HepG2 (cell line): ENCODE data around the gene HSPA1A. TPM values are rescaled to one million over a fixed set of nuclear protein-coding genes. Genes with fewer than 3 reads are reported as not detected.

Source experiments
- ARNT2 ChIP-seq: sonication (generic); formaldehyde crosslinking; IDR thresholded peaks from 2 replicates; pipeline ENCODE4 v1.8.0; 2022; ENCODE audit warnings: mild to moderate bottlenecking, low read depth, missing genetic modification reagents, moderate library complexity
- ASH2L ChIP-seq: fragments of 300-600, 200-600 bp; sonication (generic); IDR thresholded peaks from 2 replicates; pipeline ENCODE4 v1.7.0; 2017; ENCODE audit warnings: low read depth, mild to moderate bottlenecking, moderate library complexity, mixed read lengths, low read length; ENCODE audit not compliant: insufficient read length
- EEA1 ChIP-seq: sonication (generic); formaldehyde crosslinking; IDR thresholded peaks from 2 replicates; pipeline ENCODE4 v1.5.1; 2020; ENCODE audit warnings: mild to moderate bottlenecking, missing genetic modification reagents, borderline replicate concordance
- ERF ChIP-seq: IDR thresholded peaks from 2 replicates; pipeline ENCODE4 v1.6.1; 2018; ENCODE audit warnings: missing biosample characterization, missing genetic modification reagents
- GABPB1 ChIP-seq: IDR thresholded peaks from 2 replicates; pipeline ENCODE4 v1.6.1; 2016; ENCODE audit warnings: mild to moderate bottlenecking, missing genetic modification reagents, moderate library complexity, missing compliant biosample characterization
- GFI1 ChIP-seq: sonication (generic); formaldehyde crosslinking; IDR thresholded peaks from 2 replicates; pipeline ENCODE4 v1.5.0; 2020; ENCODE audit warnings: missing genetic modification reagents, mild to moderate bottlenecking, borderline replicate concordance
- HDAC1 ChIP-seq: sonication (generic); formaldehyde crosslinking; IDR thresholded peaks from 2 replicates; pipeline ENCODE4 v1.5.1; 2020; ENCODE audit warnings: mild to moderate bottlenecking, missing genetic modification reagents
- KDM5A ChIP-seq: fragments of 200-600 bp; sonication (generic); IDR thresholded peaks from 2 replicates; pipeline ENCODE4 v1.7.0; 2018; ENCODE audit warnings: antibody characterized with exemption, mild to moderate bottlenecking, low read length, borderline replicate concordance
- KMT2A ChIP-seq: sonication (generic); formaldehyde crosslinking; IDR thresholded peaks from 2 replicates; pipeline ENCODE4 v1.4.0; 2020; ENCODE audit warnings: missing genetic modification reagents
- PLRG1 ChIP-seq: fragments of 450-650 bp; conservative IDR thresholded peaks from 2 replicates; pipeline ENCODE4 v1.6.1; 2016
- POLR2G ChIP-seq: fragments of 200-400 bp; formaldehyde crosslinking; IDR thresholded peaks from 2 replicates; pipeline ENCODE4 v1.6.1; 2018; ENCODE audit warnings: mild to moderate bottlenecking, low read depth, low read length, moderate library complexity
- RBFOX2 ChIP-seq: fragments of 200-400 bp; formaldehyde crosslinking; IDR thresholded peaks from 2 replicates; pipeline ENCODE4 v1.6.1; 2017; ENCODE audit warnings: low read depth, mild to moderate bottlenecking, low read length
- SMC3 ChIP-seq: IDR thresholded peaks from 2 replicates; pipeline ENCODE4 v1.6.1; 2011; ENCODE audit warnings: low read length, improper control_type of control experiment
- TBL1XR1 ChIP-seq: fragments of 150-350 bp; IDR thresholded peaks from 2 replicates; pipeline ENCODE4 v1.6.1; 2014; ENCODE audit warnings: borderline replicate concordance, low read length; ENCODE audit not compliant: partially characterized antibody
- TCF12 ChIP-seq, 2 experiments: fragments of 450-650 bp in 1 of 2; sonication (generic) in 1 of 2; formaldehyde crosslinking in 1 of 2; IDR thresholded peaks; 2 replicates each; pipeline versions ENCODE4 v1.6.1 to v1.8.0; 2017 to 2022; ENCODE audit warnings: antibody characterized with exemption in 1 of 2, mild to moderate bottlenecking in 1 of 2, missing genetic modification reagents in 1 of 2, moderate library complexity in 1 of 2
- ZBTB7B ChIP-seq: sonication (generic); formaldehyde crosslinking; IDR thresholded peaks from 2 replicates; pipeline ENCODE4 v1.4.0; 2020; ENCODE audit warnings: missing genetic modification reagents
- ZNF18 ChIP-seq: sonication (generic); formaldehyde crosslinking; IDR thresholded peaks from 2 replicates; pipeline ENCODE4 v1.8.0; 2022; ENCODE audit warnings: mild to moderate bottlenecking, missing genetic modification reagents; ENCODE audit not compliant: insufficient replicate concordance
- ZNF207 ChIP-seq: fragments of 450-650 bp; IDR thresholded peaks from 2 replicates; pipeline ENCODE4 v1.6.1; 2016; ENCODE audit warnings: antibody characterized with exemption, borderline replicate concordance
- ZNF280B ChIP-seq: sonication (generic); formaldehyde crosslinking; IDR thresholded peaks from 2 replicates; pipeline ENCODE4 v1.5.0; 2020; ENCODE audit warnings: missing genetic modification reagents, mild to moderate bottlenecking, borderline replicate concordance
- ZNF335 ChIP-seq: sonication (generic); formaldehyde crosslinking; IDR thresholded peaks from 2 replicates; pipeline ENCODE4 v1.4.0; 2020; ENCODE audit warnings: missing genetic modification reagents
- ZNF460 ChIP-seq: sonication (generic); formaldehyde crosslinking; IDR thresholded peaks from 2 replicates; pipeline ENCODE4 v1.5.1; 2020; ENCODE audit warnings: missing genetic modification reagents, mild to moderate bottlenecking, borderline replicate concordance
- ZNF605 ChIP-seq: sonication (generic); formaldehyde crosslinking; IDR thresholded peaks from 2 replicates; pipeline ENCODE4 v1.8.0; 2022; ENCODE audit warnings: mild to moderate bottlenecking, missing genetic modification reagents
- ZNF724P ChIP-seq: sonication (generic); formaldehyde crosslinking; IDR thresholded peaks from 2 replicates; pipeline ENCODE4 v1.8.0; 2022; ENCODE audit warnings: missing genetic modification reagents, borderline replicate concordance
- ZNF788 ChIP-seq: sonication (generic); formaldehyde crosslinking; IDR thresholded peaks from 2 replicates; pipeline ENCODE4 v1.5.0; 2020; ENCODE audit warnings: mild to moderate bottlenecking, missing genetic modification reagents, borderline replicate concordance
- ZSCAN20 ChIP-seq: sonication (generic); formaldehyde crosslinking; IDR thresholded peaks from 2 replicates; pipeline ENCODE4 v1.4.0; 2020; ENCODE audit warnings: missing genetic modification reagents, mild to moderate bottlenecking, borderline replicate concordance
- ZSCAN21 ChIP-seq: sonication (generic); formaldehyde crosslinking; IDR thresholded peaks from 2 replicates; pipeline ENCODE4 v1.8.0; 2022; ENCODE audit warnings: mild to moderate bottlenecking, missing genetic modification reagents, moderate library complexity, borderline replicate concordance
- ZSCAN9 ChIP-seq: IDR thresholded peaks from 2 replicates; pipeline ENCODE4 v1.6.1; 2016; ENCODE audit warnings: borderline replicate concordance
- polyA plus RNA-seq, 8 experiments: library from polyadenylated mRNA; depleted of rRNA in 3 of 8; stranded (reverse) in 7 of 8; unstranded in 1 of 8; fragments of >200 nt; fragmentation: Illumina TruSeq in 4 of 8; extraction: Trizol in 4 of 8; gene quantifications; 2 replicates each; pipeline versions ENCODE4 v1.2.1 to v1.2.3, GENCODE V29; 2011 to 2016; ENCODE audit warnings: low read depth in 4 of 8, missing spikeins in 1 of 8, mixed read lengths in 1 of 8; ENCODE audit not compliant: insufficient read depth in 1 of 8
- total RNA-seq, 5 experiments: library from RNA; depleted of rRNA; stranded (reverse); fragments of >200 nt; fragmentation: Illumina TruSeq; extraction: Trizol; gene quantifications; 2 replicates each; pipeline ENCODE4 v1.2.3, GENCODE V29; 2016; ENCODE audit warnings: low read depth in 1 of 5

Gene HSPA1A
- total and polyA plus RNA-seq, 2 of the 13 experiments (the other 11 are each of a cell fraction or from before 2014, with no cell fraction given), result 44.5 to 85.0 TPM

GRCh38 chr6:31821301-31822035 is 6.1 kb downstream of the HSPA1A start (continued):
- TF ChIP-seq ARNT2 (CRISPR knock-in tag) (peak; percentile 41; the same call in 1 of the 2 replicates), ZSCAN21 (peak; percentile 22; the same call in 1 of the 2 replicates), GFI1 (CRISPR knock-in tag) (peak; percentile 13; the same call in 1 of the 2 replicates), ZNF788 (CRISPR knock-in tag) (0 out of 2 replicates have a peak, but pooled peaks have one; percentile 17), HDAC1 (CRISPR knock-in tag) (peak; percentile 46), KDM5A (peak; percentile 48; the same call in 1 of the 2 replicates), POLR2G (peak; percentile 66), ZSCAN9 (CRISPR knock-in tag) (0 out of 2 replicates have a peak, but pooled peaks have one; percentile 28), ZNF460 (CRISPR knock-in tag) (peak; percentile 96), SMC3 (no peak), ZNF724P (CRISPR knock-in tag) (0 out of 2 replicates have a peak, but pooled peaks have one; percentile 40), ASH2L (peak; percentile 44), PLRG1 (no peak), ZNF18 (CRISPR knock-in tag) (peak; percentile 15), KMT2A (CRISPR knock-in tag) (0 out of 2 replicates have a peak, but pooled peaks have one; percentile 2), ZSCAN20 (CRISPR knock-in tag) (peak; percentile 25; the same call in 1 of the 2 replicates), ZNF335 (peak; percentile 99), ERF (CRISPR knock-in tag) (peak; percentile 20), TCF12 (IDR thresholded peaks at IDR 0.05) (no peak), TCF12 (CRISPR knock-in tag; IDR thresholded peaks at IDR 0.05) (0 out of 2 replicates have a peak, but pooled peaks have one; percentile 3), ZNF207 (no peak), TBL1XR1 (peak; percentile 37), EEA1 (CRISPR knock-in tag) (0 out of 2 replicates have a peak, but pooled peaks have one; percentile 61), RBFOX2 (peak; percentile 67), GABPB1 (CRISPR knock-in tag) (peak; percentile 39; the same call in 1 of the 2 replicates), ZNF280B (CRISPR knock-in tag) (no peak), ZNF605 (CRISPR knock-in tag) (peak; percentile 85), ZBTB7B (CRISPR knock-in tag) (peak; percentile 18; the same call in 1 of the 2 replicates)
